HCEC 1CT (cell line): Measurements from ENCODE around the gene HEPACAM.
"Not testable (repeated sequence)": the region's sequence is repeated elsewhere in the genome, so short reads cannot be mapped to it uniquely, and the experiment has no call there.

ENCODE experiments used
- DNase-seq: peaks from one replicate; pipeline ENCODE4 v3.0.0-alpha.2; 2017

The HEPACAM gene

DNA sequence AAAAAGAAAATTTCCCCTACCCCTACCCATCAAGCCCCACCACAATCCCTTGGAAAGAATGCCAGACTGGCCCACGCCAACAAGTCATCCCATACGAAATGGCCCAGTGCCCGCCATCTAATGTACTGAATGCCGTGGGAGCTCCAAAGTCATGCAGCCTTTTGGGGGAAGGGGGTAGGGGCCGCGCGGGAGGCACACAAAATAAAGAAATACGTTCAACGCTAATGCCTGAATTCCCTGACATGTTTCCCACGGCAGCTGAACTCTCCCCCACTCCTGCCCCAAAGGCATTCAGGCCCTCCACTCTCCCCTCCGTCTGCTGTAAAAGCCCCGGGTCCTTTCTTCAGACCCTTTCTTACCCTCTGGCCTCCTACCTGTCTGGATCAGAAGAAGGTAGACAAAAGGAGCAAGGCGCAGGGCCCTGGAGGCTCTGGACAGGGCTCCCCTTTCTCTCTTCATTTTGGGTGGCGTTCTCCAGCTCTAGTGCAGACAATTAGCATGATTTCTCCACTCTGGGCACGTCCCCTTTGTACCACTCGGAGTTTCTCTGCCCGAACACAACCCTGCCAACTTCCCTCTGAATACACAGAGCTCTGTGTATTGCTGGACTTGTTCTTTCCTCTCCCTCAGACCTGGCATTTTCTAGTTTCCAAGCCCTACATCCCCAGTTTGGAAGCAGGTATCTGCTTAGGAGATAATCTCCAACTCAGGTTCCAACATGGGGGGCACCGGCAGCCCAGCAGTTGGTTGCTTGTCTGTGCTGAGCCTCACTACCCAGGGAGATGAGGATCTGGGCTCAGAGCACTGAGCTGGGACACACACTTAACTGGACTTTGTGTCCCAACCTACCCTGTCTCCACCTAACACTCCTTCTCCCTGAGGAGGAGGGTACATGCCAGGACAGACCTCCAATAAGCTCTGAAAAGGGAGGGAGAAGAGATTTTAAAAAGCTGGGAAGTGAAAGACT, at the start of gene HEPACAM:
HEPACAM (minus strand) TSS at position 500 of the 967 bp plus-strand sequence; CDS start at position 459, 41 bp downstream.
- no peak for DNase-seq

DNA sequence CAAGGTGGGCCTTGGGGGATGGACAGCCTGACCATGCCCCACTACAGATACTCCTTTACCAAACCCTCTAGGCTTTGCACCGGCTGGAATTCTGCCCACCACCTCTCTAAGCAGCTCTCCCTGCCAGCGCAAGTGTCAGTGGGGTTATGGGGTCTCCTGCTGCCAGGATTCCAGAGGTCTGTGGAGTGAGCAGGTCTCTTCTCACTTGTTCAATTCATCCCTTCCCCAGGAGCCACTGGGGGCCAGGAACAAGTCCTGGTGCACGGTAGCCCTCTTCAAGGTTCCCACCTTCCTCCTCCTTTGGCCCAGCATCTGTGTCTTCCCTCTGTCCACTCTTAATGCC, 48.6 kb upstream of the HEPACAM start:
- no peak for DNase-seq

DNA sequence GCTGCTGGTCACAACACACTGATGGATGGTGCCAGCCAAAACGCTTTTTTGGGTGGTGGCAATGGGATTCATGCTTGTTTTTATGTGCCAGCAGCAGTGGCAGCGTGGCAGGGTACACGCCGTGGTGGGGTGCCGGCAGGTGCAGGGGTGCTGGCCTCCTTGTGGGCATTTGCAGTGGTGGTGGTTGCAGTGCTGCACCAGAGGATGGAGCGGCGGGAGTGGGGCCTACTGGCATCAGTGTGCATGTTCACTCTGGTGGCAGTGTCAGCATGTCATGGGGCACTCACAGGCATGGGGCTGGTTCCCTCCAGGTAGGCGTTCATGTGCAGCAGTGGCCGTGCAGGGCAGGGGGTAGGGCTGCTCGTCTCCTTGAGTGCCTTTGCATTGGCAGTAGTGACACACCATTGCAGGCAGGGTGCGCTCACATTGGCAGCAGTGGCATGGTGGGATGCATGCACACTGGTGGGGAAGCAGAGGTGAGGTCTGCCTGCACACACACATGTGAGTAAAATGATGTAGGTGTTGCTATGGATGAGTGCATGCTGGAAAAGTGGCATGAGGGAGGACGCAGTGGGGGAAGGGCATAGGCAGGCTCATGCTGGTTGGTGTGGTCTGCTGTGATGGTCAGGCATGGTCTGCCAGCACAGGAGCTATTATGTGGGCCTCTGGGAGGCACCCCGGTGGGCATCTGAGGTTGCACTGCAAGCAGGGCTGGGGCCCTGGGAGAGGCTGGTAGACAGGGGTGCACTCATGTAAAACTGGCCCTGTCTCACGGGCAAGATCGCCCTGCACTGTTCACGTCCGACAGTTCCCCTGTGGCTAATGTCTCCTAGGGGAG, 48.0 kb upstream of the HEPACAM start:
- no peak for DNase-seq

GRCh38 chr11:124982043-124982442, 46.2 kb upstream of the HEPACAM start:
- DNase-seq: no peak

DNA sequence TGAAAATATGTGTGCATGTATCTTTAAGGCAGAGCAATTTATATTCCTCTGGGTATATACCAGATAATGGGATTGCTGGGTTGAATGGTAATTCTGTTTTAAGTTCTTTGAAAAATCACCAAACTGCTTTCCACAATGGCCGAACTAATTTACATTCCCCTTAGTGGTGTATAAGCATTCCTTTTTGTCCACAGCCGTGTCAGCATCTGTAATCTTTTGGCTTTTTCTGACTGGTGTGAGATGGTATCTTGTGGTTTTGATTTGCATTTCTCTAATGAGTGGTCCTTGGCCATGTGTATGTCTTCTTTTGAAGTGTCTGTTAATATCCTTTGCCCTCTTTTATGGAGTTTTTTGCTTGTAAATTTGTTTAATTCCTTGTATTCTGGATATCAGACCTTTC, 42.5 kb upstream of the HEPACAM start:
- DNase-seq: no peak

- no peak for DNase-seq
These were observed 41.2 kb upstream of the HEPACAM start for GRCh38 chr11:124977006-124977405.

DNA sequence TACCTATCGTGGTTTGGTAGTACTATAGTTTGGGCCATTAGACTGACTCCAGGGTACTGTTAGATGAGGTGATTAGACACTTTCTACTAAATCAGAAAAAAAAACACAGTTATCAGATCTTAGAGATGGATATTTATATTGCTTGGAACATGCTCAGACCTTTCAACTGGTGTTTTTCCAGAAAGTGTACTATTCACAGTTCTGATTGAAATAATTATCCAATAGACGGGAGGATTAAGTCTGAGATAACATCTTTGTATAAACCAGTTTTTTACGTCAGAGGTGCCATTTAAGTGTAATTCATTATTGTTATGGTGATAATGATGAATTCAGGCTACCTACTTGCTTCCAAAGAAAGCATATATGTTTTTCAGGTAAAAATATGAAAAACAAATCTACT, 40.7 kb upstream of the HEPACAM start:
- no peak for DNase-seq

DNA sequence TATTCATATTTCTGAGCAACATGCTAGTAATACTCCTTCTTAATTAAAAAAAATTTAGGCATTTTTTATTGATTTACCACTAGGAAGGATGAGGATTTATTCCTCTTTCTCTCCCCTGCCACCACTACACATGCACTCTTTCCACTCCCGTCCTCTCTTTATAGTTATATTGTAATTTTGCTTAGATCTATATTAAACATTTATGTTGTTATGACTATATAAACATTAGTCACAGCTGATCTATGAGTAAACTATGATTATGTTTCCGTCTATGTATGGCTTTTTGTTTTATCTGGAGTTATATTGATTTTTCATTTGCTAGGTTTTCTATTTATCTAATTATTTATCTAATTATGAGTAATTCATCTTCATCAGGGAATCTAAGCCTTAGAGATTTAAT, 36.0 kb upstream of the HEPACAM start:
- DNase-seq: no peak

- peak; percentile 48 for DNase-seq
These were observed 35.1 kb upstream of the HEPACAM start for GRCh38 chr11:124970925-124971324.

GRCh38 chr11:124968197-124968596, 32.4 kb upstream of the HEPACAM start:
- DNase-seq: not testable (repeated sequence)

DNA sequence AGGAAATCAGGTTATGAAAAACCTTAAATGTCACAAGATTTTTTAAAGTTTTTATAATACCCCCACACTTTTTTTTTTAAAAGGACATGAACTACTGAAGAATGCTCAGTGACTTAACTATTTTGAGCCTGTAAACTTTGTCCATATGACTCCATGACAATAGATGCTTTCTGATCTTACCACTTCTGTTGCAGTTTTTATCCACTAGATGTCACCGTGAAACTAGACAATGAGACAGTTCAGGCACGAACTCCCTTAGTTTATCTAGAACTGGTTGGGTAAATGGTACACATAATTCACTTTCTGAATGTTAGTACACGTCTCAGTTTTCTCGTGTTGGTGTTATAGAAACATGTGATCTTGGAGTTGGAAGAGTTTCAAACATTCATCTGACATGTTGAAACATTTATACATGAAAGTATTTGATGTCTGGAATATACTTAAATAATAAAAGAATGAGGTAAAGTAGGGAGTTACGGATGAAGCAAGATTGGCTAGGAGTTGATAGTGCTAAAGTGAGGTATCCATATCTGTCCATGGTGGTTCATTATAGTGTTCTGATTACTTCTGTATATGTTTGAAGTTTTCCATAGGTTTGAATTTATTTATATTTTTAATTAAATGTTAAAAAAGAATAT, 26.2 kb upstream of the HEPACAM start:
- peak; percentile 72 for DNase-seq

- DNase-seq: no peak
These were observed 19.2 kb upstream of the HEPACAM start for GRCh38 chr11:124955035-124955434.

GRCh38 chr11:124954590-124954955, 18.7 kb upstream of the HEPACAM start:
- DNase-seq: no peak

- peak; percentile 99 for DNase-seq
These were observed 18.1 kb upstream of the HEPACAM start, which contains the start of gene CCDC15 for GRCh38 chr11:124953753-124954589. TSS of gene CCDC15 (plus strand) at chr11:124954202. CDS start at chr11:124954733, 531 bp downstream.

DNA sequence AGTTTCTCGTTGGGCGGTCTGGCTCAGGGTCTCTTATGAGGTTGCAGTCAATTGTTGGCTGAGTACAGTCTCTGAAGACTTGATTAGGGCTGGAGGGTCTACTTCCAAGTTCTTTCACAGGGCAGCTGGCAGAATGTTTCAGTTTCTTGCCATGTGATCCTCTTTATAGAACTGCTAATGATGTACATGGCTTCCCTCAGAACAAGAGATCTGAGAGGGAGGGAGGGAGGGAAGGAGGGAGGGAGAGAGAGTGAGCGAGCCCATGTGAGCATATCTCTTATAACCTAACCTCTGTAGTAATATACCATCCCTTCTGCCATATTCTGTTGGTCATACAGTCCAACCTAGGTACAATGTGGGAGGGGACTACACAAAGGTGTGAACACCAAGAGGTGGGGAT, 15.5 kb upstream of the HEPACAM start:
- no peak for DNase-seq

GRCh38 chr11:124950601-124951330, 14.9 kb upstream of the HEPACAM start:
- no peak for DNase-seq

GRCh38 chr11:124946735-124947141, 10.9 kb upstream of the HEPACAM start:
- no peak for DNase-seq

GRCh38 chr11:124945826-124946225, 10.0 kb upstream of the HEPACAM start:
- DNase-seq: no peak

DNA sequence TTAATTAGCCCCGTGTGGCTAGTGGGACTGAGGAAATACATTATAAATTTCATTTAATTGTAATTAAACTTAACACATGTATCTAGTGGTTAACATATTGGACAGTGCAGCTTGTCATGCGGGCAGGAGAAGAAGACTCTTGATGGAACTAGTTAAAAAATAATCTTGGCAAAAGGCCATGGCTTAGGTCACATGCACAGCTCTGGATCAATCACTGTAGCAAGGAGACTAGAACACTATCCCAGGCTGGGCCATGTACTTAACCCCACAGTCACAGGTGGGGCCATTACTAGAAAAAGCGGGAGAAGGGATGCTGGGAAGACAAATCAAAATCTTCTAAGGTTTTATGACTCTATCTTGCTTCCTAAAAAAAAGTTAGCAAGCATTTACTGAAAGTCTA, 8.7 kb upstream of the HEPACAM start:
- no peak for DNase-seq

DNA sequence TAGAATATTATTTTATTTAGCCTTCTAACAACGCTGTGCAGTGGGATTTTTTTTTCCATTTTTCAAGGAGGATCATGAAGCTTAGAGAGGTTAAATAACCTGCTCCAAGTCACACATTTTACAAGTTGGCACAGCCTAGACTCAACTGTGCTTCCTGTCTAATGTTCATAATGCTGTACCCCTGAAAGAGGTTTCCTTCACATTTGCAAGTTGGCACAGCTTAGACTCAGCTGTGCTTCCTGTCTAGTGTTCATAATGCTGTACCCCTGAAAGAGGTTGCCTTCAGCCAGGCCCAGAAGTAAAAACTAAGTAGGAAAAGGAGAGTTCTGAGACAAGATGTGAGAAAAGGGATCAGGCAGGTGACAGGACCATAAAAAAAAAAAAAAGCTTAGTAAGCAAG, 7.9 kb upstream of the HEPACAM start:
- no peak for DNase-seq

- DNase-seq: no peak
These were observed 7.4 kb upstream of the HEPACAM start for GRCh38 chr11:124943254-124943616.
